GM13976 (cell line): ENCODE data around the gene CCL3.
A peak's percentile ranks its signal among the peaks of the same experiment; 100 is the strongest.
"Not testable (repeated sequence)": the region's sequence is repeated elsewhere in the genome, so short reads cannot be mapped to it uniquely, and the experiment has no call there.

Experiments
- DNase-seq: peaks from one replicate; pipeline ENCODE4 v3.0.0; 2012; ENCODE audit warnings: low spot score
- in situ Hi-C: fragments of 300-500 bp; cut with MboI; formaldehyde crosslinking; loops from one replicate; pipeline ENCODE4 v1.12.0; 2022; ENCODE audit warnings: low sequenced_read_pairs, mixed read lengths, inconsistent platforms; ENCODE audit not compliant: unreplicated experiment
- TF ChIP-seq, protein P1 (sequence below): IDR thresholded peaks from 2 replicates; pipeline ENCODE4 v1.5.1; 2012; ENCODE audit warnings: borderline replicate concordance, mild to moderate bottlenecking; ENCODE audit not compliant: insufficient read depth; ENCODE audit errors: extremely low read depth, missing control alignments, control extremely low read depth

CCL3 gene

DNA sequence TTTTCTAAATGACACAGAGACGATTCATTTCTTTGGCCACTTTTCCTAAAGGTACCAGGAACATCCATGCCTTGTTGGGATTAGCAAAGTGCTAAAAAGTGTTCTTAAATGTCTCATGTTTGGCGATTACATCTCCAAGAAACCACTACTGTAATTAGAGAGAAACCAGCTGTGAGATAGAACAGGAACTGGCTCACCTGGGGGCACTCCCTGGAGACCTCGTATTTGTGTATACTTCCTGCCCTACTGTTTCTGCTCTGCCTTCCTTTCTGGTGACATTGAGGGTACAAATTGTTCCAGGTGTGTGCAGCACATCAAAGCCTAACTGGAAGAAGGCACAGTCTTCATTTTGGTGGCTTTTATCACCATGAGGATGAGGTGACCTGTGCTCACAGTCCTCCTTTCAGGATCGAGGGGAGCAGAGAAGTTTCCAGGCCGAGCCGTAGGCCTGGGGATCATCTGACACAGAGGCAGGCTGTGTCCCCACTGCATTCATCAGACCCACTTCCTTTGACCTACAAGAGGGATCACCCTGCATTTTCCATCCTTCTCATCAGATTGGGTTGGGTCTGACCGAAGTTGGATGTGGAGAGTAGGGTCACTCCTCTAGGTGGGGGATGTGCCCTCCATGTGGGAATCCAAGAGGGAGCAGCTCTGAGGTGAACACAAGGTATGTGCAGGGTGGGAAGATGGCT lies 37.4 kb upstream of the CCL3 start:
- DNase-seq, result peak; percentile 29
- TF ChIP-seq, protein P1, sequence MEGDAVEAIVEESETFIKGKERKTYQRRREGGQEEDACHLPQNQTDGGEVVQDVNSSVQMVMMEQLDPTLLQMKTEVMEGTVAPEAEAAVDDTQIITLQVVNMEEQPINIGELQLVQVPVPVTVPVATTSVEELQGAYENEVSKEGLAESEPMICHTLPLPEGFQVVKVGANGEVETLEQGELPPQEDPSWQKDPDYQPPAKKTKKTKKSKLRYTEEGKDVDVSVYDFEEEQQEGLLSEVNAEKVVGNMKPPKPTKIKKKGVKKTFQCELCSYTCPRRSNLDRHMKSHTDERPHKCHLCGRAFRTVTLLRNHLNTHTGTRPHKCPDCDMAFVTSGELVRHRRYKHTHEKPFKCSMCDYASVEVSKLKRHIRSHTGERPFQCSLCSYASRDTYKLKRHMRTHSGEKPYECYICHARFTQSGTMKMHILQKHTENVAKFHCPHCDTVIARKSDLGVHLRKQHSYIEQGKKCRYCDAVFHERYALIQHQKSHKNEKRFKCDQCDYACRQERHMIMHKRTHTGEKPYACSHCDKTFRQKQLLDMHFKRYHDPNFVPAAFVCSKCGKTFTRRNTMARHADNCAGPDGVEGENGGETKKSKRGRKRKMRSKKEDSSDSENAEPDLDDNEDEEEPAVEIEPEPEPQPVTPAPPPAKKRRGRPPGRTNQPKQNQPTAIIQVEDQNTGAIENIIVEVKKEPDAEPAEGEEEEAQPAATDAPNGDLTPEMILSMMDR, result no peak
- in situ Hi-C loops, result no loop called here

DNA sequence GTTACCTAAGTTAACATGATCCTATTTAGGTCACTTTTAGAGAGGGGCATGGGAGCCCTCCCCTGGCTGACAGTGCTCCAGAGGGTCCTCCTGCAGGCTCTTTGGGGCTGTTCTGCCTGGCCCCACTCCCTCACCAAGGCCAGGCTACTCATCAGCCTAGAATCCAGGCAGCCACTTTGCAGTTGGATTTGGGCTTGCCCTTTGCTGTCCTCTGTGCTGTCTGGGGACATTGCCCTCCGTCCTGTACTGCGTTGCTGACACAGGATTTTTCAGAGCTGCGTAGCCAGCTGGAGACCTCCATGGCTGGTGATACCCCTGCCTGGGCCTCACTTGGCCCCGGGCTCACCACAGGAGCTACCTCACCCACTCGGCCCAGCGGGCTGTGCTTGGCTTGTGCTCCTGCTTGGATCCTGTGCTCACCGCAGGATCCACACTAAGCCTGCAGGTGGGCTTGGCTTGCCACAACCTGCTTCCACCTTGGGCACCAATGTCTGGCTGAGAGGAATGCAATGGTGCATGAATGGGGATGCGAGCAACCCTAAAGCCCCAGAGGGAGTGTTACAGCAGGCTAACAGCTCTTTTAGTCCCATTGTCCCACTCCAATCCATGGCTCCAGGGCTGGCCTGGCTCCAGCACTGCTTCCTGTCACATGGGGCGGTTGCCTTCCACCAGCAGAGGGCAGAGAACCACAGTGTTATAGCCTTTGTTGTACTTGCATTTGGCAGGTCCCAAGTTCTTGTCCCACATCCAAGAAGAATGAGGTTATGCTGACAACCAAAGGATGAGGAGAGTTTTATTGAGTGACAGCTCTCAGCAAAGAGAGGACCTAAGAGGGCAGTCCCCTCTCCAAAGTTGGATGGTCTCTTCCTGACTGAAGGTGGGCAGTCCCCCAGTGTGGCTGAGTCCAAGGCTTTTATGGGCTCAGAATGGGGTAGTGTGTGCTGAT lies 35.2 kb upstream of the CCL3 start:
- in situ Hi-C loops, result no loop called here
- no peak for DNase-seq
- TF ChIP-seq, protein P1, result no peak

DNA sequence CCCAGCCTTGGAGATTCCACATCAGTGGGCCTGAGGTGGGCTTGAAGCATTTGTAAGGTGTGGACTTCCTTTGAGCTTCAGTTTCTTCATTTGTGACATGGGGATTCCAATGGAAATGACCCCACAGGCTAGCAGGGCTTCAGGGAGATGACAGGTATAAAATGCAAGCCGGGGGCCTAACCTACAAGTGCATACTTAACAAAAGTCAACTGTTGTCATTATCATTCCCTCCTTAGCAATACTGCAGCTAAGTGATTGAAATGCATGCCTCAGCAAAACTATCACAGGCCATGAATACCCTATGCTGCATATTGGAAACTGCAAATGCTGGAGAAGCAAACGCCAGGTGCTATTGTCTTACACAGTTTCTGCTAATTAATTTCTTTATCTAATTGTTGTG lies 33.5 kb upstream of the CCL3 start:
- in situ Hi-C loops, result no loop called here
- TF ChIP-seq, protein P1, result no peak
- DNase-seq, result no peak

DNA sequence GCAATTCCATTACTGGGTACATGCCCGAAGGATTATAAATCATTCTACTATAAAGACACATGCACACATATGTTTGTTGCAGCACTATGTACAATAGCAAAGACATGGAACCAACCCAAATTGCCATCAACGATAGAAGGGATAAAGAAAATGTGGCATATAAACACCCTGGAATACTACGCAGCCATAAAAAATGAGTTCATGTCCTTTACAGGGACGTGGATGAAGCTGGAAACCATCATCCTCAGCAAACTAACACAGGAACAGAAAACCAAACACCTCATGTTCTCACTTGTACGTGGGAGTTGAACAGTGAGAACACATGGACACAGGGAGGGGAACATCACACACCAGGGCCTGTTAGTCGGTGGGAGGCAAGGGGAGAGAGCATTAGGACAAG lies 31.2 kb upstream of the CCL3 start:
- in situ Hi-C loops, DNase-seq: not testable (repeated sequence)

DNA sequence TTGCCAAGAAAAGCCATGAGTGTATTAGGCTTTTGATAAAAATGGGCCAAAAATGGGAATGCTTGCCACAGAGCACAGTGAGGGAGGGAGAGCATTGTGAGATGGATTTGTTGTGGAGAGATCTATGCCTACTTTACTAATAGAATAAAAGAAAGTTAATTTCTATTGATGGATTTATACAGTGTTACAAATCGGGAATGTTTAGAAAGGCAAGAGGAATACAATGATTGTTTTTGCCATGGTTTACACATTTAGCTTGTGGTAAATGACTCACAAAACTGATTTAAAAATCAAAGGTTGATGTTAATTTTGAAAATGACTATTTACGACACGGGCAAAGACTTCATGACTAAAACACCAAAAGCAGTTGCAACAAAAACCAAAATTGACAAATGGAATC lies 30.3 kb upstream of the CCL3 start:
- no peak for DNase-seq
- TF ChIP-seq, protein P1, result no peak
- in situ Hi-C loops, result no loop called here

DNA sequence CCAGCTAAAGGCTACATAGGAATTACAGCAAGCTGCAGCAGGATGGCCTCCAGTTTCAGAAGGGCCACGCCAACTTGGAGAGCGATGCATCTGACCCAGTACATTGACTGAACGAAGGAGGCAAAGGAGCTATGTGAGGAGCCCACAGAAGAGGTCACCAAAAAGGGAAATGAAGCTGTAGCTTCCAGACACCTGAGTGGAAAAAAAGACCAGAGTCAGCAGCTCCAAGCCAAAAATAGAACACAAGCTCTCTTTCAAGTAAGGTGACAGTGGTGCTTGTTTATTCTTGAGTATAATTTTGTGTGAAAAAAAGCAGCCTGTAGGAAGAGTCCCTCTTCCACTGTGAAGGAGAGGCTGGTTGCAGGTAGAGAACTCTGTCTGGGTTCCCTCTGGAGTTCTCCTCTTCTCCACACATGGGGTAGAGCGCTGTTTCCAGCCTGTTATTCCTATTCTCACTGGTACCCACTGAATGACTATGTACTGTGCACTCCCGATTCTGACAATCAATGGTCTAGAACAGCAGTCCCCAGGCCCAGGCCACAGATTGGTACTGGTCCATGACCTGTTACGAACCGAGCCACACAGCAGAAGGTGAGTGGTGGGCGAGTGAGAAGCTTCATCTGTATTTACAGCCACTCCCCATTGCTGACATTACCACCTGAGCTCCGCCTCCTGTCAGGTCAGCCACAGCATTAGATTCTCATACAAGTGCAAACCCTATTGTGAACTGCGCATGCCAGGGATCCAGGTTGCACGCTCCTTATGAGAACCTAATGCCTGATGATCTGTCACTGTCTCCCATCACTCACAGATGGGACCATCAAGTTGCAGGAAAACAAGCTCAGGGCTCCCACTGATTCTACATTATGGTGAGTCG lies 28.8 kb upstream of the CCL3 start:
- no peak for DNase-seq
- TF ChIP-seq, protein P1, result no peak
- in situ Hi-C loops, result no loop called here
